ENCODE data around the gene DIP2B. TPM values are rescaled to one million over a fixed set of nuclear protein-coding genes. Genes with fewer than 3 reads are reported as not detected.

The DIP2B gene
- total RNA-seq, 1 experiment from 2014 or later = 20.0 TPM

- Histone ChIP-seq H2BK20ac (ENCODE audit: low read depth, low read length, poor library complexity, severe bottlenecking) (no peak overlapping the region), H3K79me1 (ENCODE audit: insufficient read depth, low read depth, low read length, poor library complexity, severe bottlenecking) (no peaks in the 10 kb centered on the region), H2AK5ac (ENCODE audit: insufficient read length, low read length) (no peak overlapping the region), H2BK5ac (ENCODE audit: insufficient read length, low read length) (no peak overlapping the region), H4K91ac (ENCODE audit: insufficient read length, low read depth, low read length) (no peak overlapping the region), H4K5ac (ENCODE audit: insufficient read length, low read depth, low read length) (no peak overlapping the region), H3K4me2 (ENCODE audit: insufficient read depth, insufficient read length, low read length) (no peak overlapping the region), H3K18ac (ENCODE audit: insufficient read length, low read depth, low read length) (no peak overlapping the region), H3T11ph (ENCODE audit: low read length) (no peak overlapping the region), H2BK120ac (ENCODE audit: low read depth, low read length, poor library complexity, severe bottlenecking) (no peak overlapping the region), H3K27ac (ENCODE audit: insufficient read length, low read depth, low read length) (no peak overlapping the region), H3K9ac (ENCODE audit: extremely low read depth, insufficient read length, low read length) (no peak overlapping the region), H2BK12ac (ENCODE audit: insufficient read length, low read depth, low read length) (no peak overlapping the region), H3K23ac (ENCODE audit: insufficient read length, low read depth, low read length) (no peak overlapping the region), H3K79me2 (ENCODE audit: insufficient read depth, low read length) (no peaks in the 10 kb centered on the region), H3K27me3 (ENCODE audit: insufficient read depth, low read length) (no peaks in the 10 kb centered on the region), H2AFZ (ENCODE audit: low read length) (no peak overlapping the region), H4K8ac (replicated peaks; ENCODE audit: insufficient read length, low read depth, low read length) (no peak overlapping the region), H3K56ac (ENCODE audit: insufficient read length, low read depth, low read length) (no peak overlapping the region), H3K14ac (ENCODE audit: insufficient read depth, low read length) (no peak overlapping the region), H3K23me2 (ENCODE audit: insufficient read length, low read depth, low read length, poor library complexity, severe bottlenecking) (no peaks in the 10 kb centered on the region), H3K9me3 (ENCODE audit: control insufficient read depth, low read depth, low read length) (no peaks in the 10 kb centered on the region), H4K20me1 (ENCODE audit: control insufficient read depth, insufficient read depth, insufficient read length) (no peaks in the 10 kb centered on the region), H2BK15ac (ENCODE audit: low read depth, low read length) (no peak overlapping the region), H3K4ac (ENCODE audit: low read depth, low read length) (no peak overlapping the region), H3K4me1 (ENCODE audit: insufficient read depth, low read length) (no peaks in the 10 kb centered on the region; the same call in 1 of the 2 replicates)
- peaks cover 6 to 7% of the 10 kb centered on the region in 2 experiments; a peak in 3 of 4 replicates for H3K4me1 Mint-ChIP-seq
- H3K4me3 Mint-ChIP-seq = no peak overlapping the region
- H3K27ac Mint-ChIP-seq = no peak overlapping the region
- DNase-seq = no peak
- H3K36me3 Mint-ChIP-seq (ENCODE audit: insufficient read depth in 1 of 3, low read depth in 3 of 3) = peaks cover 0 to 6% (median 5%) of the 10 kb centered on the region in 3 experiments; a peak in 4 of 7 replicates
- no CpG with 5 or more reads among the region's 7 CpGs for WGBS (ENCODE audit: extremely low coverage, insufficient read length, low lambda C conversion rate)
- no peak for TF ChIP-seq CTCF (conservative IDR thresholded peaks at IDR 0.05)
- no peaks in the 10 kb centered on the region; a peak in 1 of 5 replicates for H3K9me3 Mint-ChIP-seq
- H3K27me3 Mint-ChIP-seq (ENCODE audit: low read depth) = no peaks in the 10 kb centered on the region
Measured at GRCh38 chr12:50640321-50640939, 135.6 kb downstream of the DIP2B start.

All from H9 (cell line).